Measurements from ENCODE around the gene TNRC6A. TPM values are rescaled to one million over a fixed set of nuclear protein-coding genes. Genes with fewer than 3 reads are reported as not detected.

The TNRC6A gene
- total and polyA plus RNA-seq, 9 of the 15 experiments (the other 6 are each of a cell fraction or from before 2014, with no cell fraction given): 3.4 to 32.1 (median 26.6) TPM

DNA sequence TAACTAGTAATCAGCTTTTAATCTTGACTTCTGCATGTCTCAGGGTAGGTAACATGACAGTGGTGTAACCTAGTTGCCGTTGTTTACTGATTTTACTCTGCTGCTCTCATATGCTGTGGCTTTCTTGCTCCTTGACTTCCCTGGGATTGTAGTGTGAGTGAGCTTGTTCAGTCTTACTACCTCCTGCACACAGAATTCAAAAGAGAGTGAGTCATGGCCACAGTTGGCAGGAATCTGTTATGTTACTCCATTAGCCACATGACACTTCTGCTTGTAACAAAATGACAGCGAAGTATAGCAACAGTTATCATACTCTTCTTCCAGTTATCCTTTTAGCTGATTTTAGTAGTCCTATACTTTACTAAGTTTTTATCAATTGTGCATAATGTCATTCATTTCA lies 18.8 kb downstream of the TNRC6A start (continued):
- TF ChIP-seq ZNF518B (CRISPR knock-in tag; IDR thresholded peaks at IDR 0.05) (no peak), IFI16 (CRISPR knock-in tag; IDR thresholded peaks at IDR 0.05) (no peak), HIVEP1 (CRISPR knock-in tag; IDR thresholded peaks at IDR 0.05) (no peak), ZC3H8 (IDR thresholded peaks at IDR 0.05) (no peak), SMAD1 (IDR thresholded peaks at IDR 0.05; ENCODE audit: low read depth, low read length, partially characterized antibody) (no peak), JUND (IDR thresholded peaks at IDR 0.05; ENCODE audit: borderline replicate concordance, low read depth, low read length) (peak; percentile 86), JUND (tag; IDR thresholded peaks at IDR 0.05; ENCODE audit: borderline replicate concordance, low read depth, low read length) (peak; percentile 83), MBD2 (IDR thresholded peaks at IDR 0.05; ENCODE audit: borderline replicate concordance, low read depth) (no peak), FOXJ2 (tag; IDR thresholded peaks at IDR 0.05) (no peak), FOSL1 (tag; conservative IDR thresholded peaks at IDR 0.05) (peak; percentile 85), ARID1B (IDR thresholded peaks at IDR 0.05) (peak; percentile 31; the same call in 1 of the 2 replicates), EHMT2 (IDR thresholded peaks at IDR 0.05) (0 out of 2 replicates have a peak, but pooled peaks have one; percentile 19), CGGBP1 (CRISPR knock-in tag; IDR thresholded peaks at IDR 0.05) (no peak), SMARCA4 (IDR thresholded peaks at IDR 0.05) (peak; percentile 58), CREBBP (IDR thresholded peaks at IDR 0.05; ENCODE audit: low read depth, low read length) (no peak), PTBP1 (IDR thresholded peaks at IDR 0.05; ENCODE audit: low read depth, low read length) (no peak), CHAMP1 (IDR thresholded peaks at IDR 0.05) (peak; percentile 24; the same call in 1 of the 2 replicates)
